HTR-8/SVneo (cell line): Measurements from ENCODE around the gene ATP2C2.

Source experiments
- DNase-seq: peaks from one replicate; pipeline ENCODE4 v3.0.0; 2011; ENCODE audit warnings: low spot score, mixed read lengths; ENCODE audit not compliant: insufficient read length
- FAIRE-seq: peaks from 2 replicates; lab custom pipeline; 2011; peaks lifted over from hg19 to GRCh38; lab: Jason Lieb, UNC

Gene ATP2C2

DNA sequence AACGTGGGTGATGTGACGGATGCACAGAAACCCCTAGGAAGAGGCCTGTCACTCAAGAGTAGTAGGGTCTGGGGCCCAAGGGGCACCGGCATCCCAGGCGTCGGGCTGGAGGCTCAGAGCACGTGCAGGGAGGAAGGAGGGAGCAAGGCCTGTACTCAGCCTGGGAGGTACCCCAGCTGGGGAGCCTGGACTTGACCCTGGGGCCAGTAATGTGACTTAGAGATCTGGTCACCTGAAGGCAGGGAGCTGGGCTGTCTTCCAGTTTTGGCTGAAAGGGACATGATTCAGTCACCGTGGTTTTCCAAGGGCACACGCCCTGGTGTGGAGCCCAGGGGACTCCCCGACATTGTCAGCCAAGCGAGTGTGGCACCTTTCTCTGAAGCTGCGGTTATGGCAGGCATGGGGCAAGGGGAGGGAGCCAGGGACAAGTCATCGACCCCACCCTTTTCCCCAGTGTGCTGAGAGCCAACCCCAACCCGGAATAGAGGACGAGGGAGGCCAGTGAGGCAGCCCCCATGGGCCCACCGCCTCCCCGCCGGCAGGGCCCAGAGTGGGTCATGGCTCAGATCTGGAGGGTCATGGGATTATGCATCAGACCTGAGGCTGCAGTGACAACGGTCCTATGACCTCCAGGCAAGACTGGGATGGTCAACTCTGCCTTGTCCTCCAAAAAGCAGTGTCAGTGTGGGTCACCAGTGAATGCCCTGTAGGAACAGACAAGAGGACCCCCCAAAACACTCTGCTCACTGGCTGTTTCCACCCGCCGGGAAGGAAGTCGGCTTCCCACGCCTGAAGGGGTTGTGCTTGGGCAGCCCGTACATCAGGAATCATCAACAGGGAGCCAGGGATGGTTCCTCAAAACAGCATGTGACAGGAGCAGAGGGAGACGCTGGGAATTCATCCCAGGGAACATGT lies 94.2 kb downstream of the ATP2C2 start:
- DNase-seq (no peak), FAIRE-seq (no peak)

DNA sequence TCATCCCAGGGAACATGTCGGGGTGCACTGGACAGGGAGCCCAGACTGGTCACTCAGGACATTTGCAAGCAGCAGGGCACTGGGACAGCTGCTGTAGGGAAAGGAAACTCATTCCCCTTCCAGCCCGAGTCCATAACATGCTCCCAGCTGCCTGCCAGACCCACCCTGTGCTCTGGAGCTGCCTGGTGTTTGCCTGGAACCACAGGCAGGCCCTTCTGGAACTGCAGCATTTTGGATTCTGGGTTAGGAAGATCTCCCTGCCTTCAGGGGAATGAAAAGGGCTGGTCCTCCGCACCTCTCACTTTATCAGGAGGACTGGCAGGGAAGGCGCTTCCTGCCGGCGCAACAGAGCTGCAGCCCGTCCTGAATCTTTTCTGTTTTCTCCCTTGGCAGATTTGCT lies 94.9 kb downstream of the ATP2C2 start:
- FAIRE-seq (no peak), DNase-seq (no peak)

DNA sequence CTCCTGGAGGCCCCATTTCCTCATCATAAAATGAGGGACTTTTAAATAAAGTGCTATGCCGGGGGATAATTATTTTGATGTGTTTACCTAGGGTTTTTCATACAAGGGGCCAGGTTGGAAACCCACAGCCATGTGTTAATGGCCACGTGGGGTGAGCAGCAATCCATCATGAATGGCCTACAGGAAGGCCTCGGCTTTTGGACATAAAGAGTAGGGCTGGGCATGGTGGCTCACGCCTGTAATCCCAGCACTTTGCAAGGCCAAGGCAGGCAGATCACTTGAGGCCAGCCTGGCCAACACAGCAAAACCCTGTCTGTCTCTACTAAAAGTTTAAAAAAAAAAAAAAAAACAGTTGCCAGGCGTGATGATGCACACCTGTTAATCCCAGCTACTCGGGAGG lies 95.8 kb downstream of the ATP2C2 start:
- FAIRE-seq (no peak), DNase-seq (no peak)

DNA sequence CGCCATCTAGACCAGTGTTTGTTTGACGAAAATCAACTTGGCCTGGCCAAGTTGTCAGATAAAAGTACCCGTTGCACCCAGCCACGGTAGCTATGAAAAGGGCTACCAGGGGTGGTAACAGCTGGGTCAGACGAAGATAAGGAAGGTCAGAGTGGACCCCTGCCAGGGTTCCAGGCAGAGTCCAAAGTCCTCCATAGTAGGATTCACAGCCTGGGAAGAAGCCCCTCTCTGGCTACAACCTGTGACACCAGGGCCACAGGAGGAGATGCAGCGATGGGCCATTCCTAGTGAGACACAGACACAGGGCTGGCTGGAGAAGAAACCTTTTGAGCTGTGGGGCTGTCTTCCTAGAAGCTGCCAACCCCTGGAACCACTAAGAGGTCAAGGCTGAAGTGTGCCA lies 96.8 kb downstream of the ATP2C2 start:
- no peak for FAIRE-seq

DNA sequence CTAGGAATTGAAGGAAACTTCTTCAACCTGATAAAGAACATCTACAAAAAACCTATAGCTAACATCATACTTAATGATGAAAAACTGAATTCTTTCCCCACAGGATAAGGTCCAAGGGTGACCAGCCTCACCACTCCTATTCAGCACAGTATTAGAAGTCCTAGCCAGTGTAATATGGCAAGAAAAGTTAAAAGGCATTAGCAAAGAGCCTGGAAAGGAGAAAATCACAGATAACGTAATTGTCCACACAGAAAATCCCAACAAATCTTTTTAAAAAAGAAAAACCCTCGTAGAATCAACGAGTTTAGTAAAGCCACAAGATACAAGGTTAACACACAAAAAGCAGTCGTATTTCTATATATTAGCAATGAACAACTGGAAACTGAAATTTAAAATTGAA lies 98.4 kb downstream of the ATP2C2 start:
- DNase-seq (no peak), FAIRE-seq (no peak)

More for the DNA sequence above, 96.8 kb downstream of the ATP2C2 start:
- DNase-seq: no peak

DNA sequence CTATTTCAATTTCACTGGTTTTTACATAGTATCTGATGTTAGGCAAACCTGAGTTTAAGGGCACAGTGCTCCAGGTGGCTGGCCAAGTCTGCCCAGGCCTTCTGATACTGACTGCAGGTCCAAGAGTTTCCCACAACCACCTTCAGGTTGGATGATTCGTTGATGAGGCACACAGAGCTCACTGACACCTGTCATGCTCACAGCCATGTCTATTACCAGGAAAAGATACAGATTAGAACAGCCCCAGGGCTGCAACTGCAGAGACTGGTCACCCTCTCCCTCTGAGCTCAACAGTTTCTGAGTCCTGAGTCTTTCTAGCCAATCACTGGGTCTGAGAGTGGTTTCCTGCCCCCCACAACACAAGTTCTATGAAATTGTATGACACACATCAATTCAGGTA lies 98.9 kb downstream of the ATP2C2 start:
- DNase-seq (no peak), FAIRE-seq (no peak)

DNA sequence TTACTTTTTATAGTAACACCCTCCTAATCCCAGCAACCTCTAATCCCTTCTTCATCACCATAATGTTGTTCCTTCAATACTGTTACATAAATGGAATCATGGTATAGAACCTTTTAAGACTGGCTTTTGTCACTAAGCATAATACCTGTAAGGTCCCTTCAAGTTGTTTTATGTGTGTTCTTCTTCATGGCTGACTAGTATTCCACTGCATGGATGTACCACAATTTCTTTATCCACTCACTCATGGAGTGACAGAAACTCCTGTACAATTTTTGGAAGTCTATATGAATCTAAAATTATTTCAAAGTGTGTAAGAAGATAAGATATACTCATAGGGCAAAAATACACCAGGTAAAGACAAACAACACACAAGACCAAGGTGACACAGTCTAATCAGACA lies 99.4 kb downstream of the ATP2C2 start:
- DNase-seq (no peak), FAIRE-seq (no peak)

DNA sequence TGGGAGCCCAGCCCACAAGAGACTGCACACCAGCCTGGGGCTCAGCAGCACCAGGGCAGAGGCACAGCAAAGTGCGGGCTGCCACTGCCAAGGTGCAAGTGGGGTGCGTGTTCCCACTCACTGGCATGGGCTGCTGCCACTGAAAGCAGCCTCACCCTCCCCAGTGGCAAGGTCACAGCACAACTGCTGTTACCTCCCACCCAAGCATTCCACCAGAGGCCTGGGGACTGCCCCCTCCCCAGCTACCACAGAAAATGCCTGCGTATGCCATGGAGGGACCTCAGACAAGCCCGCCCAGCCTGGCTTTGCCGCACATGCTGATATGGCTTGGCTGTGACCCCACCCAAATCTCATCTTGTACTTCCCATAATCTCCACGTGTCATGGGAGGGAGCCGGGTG lies 103.0 kb downstream of the ATP2C2 start:
- DNase-seq: no peak
- no peak for FAIRE-seq

DNA sequence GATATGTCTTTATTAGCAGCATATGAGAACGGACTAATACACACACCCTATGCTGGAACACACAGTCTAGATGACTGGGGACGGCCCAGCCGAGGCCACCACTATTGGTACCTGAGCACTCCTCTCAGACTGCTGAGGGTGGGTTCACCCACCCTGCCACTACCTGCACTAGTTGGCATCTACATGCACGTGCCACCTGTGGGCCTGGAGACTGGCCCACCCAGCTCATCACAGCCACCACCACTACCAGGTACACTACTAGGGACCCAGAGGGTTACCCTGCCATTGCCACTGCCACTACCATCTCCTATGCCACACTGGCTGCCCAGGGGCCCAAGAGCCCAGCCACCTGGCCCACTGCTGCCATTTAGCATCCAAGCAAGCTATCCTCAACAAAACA lies 103.6 kb downstream of the ATP2C2 start:
- FAIRE-seq (no peak), DNase-seq (no peak)

DNA sequence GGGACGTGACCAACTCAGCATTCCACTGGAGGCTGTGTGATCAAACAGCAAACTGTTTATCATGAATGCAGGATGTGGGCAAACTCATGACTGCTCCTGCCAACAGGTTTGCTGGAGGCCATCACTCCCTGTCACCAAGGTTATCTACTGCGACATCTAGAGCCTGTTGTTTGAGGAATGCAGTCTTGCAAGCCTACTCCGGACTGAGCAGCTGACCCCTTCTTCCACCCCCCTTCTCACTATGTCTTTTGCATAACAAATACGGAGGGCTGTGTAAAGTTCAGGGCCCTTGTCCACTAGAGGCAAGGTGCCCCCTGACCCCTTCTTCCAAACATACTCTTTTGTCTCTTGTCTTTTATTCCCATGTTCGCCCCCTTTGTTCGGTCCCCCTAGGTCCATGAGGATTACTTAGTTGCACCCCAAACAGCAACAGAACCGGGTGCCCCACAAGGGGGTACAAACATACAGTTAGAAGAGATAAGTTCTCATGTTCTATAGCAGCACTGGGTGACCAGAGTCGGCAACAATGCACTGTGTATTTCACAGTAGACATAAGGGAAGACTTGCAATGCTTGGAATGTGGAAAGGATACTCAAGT lies 107.4 kb downstream of the ATP2C2 start:
- no peak for FAIRE-seq
- DNase-seq: no peak

DNA sequence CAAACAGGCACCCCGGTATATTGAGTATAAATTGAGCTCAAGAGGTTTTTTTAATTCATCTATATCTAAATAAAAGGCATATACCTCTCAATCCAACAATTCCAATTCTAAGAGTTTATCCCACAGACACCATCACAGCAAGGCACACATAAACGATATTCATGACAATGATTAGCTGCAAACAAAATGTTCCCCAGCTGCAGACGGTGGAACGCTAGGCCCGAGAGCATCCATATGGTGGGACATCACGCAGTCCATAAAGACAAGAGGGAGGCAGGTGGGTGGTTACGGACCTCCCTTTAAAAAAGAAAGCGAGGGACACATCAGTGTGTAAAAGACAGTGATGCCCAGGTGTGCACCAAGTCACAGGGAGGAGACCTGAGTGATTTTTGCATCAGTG lies 108.1 kb downstream of the ATP2C2 start:
- no peak for FAIRE-seq
- DNase-seq: no peak

DNA sequence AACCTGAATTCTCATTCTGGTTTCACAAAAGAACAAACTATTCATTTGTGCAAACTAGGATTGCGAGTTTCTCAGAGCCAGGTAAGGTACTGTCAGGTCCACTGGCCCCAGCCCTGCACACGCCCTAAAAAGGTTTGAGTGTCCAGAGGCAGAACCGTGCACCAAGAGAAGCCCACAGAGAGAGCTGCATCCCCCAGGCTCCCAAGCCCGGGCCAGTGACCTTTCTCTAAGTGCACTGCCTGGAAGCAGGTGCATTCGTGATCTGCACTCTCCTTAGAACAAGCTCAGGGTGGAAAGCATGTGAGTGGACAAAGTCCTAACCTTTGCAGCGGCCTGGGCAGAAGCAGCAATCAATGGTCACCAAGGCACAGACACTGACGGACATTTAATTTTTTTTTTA lies 109.3 kb downstream of the ATP2C2 start:
- DNase-seq: no peak
- no peak for FAIRE-seq

DNA sequence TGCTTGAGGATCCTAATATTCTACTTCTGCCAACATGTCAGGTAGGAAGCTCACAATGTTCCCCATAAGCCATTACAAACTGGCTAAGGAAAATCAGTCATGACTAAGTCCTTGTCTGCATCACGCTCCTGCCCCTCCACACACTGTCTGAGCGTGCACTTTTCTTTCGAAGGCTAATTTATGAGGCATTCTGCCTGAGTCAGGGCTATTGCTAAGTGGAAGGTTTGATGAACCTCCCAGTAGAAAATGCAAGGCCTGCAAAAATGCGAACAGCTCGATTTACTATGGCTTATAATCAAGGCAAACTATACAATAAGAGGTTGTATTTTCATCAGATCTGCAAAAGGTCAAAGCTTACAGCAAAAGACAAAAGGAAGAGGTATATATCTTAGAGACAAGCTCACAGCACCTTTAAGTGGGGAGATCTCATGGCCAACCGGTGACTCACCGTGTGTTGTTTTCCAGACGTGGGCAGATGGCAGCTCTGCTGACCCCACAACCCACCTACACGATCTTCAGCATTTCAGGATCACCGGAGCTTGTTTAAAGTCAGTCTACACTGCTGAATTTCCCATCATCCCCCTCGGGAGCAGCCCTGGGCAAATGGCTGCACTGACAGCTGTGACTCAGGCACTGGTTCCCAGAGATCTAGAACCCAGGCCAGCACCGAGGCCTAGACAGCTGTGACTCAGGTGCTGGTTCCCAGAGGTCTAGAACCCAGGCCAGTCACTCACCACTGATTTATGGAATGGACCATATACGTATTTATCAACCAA lies 110.0 kb downstream of the ATP2C2 start:
- FAIRE-seq (peak; percentile 76), DNase-seq (peak; percentile 33)

DNA sequence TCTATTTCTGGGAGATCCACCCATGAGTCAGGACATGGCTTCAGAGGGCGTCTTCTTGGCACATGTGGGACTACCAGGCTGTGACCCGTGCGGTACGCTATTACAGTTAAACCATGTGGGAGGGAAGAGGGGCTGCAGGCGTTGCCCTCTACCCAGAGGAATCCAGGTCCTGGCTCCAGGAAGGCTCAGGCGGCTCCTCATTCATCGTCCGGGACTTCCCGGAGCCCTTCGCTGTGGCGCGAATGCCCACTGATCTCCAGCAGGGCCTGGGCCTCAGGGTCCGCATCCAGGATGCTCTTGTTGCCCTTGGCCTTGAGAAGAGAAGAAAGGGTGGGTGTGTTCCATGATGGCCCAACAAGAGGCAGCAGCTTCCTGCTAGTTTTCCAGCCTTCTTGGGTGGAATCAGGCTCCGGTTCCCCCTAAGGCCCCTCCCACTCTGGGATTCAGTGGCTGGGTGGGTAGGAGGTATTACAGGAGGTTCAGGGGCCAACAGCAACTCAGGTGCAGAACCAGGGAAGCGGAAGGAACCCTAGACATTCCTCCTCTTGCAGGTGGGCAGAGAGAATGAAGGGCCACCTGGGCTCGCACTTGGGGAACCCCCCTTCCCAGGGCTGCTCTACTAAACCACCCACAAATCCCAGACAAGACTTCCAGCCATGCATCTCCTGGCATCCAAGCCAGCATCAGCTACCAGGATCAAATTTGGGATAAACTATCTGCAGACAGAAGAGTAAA lies 111.5 kb downstream of the ATP2C2 start:
- FAIRE-seq (no peak), DNase-seq (no peak)

DNA sequence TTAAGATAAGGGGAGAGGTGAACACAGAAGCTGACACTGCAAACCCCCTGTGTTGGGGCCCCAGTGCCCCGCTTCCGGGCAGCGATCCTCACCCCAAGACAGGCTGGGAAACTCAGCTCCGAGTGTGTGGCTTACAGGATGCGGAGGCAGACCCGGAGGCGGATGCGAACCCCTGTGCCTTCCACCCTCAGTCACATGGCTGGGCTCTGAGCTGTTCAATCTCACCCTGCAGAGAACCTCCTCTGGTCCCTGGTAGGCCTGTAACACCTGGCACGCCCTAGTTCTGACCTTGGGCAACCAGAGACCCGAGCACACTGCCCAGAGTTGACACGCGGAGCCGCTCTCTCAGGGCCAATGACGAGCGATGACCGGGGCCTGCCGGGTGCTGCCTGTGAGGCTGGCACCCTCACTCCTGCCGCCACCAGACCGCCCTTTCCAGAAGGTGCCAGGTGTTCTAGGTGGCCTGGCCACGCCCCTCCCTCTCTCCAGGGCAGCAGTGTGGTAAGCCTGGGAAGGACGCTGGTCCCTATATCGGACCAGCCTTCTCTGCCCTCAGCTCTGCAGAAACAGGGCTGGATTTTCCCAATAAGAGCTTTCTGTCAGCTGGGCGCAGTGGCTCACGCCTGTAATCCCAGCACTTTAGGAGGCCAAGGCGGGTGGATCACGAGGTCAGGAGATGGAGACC lies 112.9 kb downstream of the ATP2C2 start:
- FAIRE-seq (no peak), DNase-seq (no peak)

DNA sequence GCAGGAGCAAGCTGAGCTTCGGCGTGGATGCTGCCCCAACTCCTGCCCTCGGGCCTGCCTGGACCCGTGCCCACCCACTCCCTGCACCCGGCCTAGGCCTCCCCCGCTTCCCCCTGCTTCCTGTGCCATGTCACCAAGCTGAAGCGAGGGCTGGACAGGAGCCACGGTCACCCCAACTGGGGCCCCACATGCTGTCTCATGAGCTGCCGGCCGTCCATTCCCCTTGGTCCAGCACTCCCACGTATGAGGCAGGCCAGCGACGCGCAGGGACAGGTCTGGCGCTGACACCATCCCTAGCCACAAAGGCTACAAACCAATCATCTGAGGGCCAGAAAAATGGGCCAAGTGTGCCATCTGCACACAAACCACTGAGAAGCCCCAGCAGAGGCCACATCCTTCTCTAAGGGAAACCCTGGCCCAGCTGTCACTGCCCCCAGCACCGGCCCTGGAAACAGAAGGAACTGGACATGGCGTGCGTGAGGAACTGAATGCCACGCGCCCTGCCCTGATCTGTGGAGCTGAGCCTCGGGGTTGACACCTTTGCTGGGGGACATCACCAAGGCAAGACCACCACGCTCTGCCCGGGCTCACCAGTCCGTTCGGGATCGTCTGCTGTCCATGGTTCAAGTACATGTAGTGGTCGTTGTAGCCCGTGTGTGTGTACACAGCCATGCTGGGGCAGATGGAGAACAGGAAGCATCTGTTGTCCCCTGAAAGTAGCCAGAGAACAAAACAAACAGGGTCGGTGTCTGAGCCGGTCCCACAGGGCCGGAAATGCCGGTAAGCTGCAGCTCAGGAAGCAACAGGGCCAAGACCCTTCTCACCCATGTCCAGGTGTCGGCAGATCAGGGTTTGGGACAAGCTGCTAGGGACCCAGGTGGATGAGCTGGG lies 113.9 kb downstream of the ATP2C2 start:
- DNase-seq: no peak
- no peak for FAIRE-seq

DNA sequence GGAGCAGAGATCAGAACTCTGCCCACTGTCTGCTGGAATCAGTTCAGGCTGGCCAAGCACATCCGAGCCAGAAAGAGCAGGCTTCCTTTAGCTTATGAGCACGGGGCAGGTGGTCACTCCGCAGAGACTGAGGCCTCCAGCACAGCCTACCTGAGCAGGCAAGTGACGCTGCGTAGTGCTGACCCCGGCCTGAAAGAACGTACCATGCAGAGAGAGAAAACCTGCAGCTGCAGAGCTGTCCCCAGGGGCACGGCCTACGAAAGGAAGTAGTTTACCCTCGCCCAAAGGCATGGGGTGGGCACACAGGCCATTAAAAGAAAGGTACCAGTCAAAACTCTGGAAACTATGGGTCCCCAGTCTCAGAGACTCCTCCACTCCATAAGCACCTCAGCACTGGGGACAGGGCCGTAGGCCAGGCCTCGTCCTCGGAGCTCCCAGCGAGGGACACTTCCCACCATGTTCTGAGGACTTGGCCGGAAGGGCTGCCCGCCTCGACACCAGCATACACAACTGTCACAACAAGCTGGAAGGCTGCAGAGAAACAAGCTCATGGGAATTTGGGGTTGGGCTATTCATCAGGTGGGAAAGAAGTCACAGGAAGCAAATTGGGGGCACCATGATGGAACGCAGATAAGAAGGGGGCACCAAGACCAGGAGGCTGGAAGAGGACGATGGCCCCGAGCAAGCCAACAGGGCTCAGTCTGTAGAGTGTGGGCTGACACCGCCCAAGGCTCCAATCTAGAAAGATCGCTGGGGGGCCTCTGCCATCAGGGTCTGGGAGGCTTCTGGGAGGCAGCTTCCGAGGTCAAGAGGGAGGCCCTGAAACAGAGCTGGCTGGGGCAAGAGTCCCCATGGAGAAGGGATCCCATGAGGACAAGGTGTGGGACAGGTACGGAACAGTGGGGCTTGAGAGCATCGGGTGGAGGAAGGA lies 114.9 kb downstream of the ATP2C2 start:
- FAIRE-seq: no peak
- no peak for DNase-seq
